ENCODE results near the gene C14orf132.

The C14orf132 gene

DNA sequence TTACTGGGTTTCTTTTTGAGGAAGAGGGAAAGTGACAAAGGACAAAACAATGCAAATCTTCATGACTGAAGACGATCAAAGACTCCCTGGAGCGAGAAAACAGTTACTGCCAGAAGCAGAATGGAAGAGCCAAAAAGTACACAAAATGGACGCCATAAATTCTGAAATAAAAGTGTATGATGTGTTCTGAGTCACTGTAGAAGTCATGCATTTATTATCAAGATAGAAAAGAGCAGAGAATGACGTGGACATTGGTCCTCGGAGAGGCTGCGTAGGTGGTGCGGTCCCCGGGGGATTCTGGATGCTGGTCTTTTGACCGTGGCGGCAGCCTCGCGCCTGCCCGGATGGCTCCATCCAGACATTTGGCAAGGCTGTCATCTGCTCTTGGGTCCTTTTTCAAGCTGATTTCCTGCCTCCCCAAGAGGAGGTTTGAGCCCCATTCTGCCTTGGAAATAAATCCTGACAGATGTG is 52.8 kb downstream of the C14orf132 start:
- in situ Hi-C loops (cut with MboI; ENCODE audit: low pct_unique_long_range_greater_than_20kb, low sequenced_read_pairs, unreplicated experiment), result no loop called here
- TF ChIP-seq, protein P1, sequence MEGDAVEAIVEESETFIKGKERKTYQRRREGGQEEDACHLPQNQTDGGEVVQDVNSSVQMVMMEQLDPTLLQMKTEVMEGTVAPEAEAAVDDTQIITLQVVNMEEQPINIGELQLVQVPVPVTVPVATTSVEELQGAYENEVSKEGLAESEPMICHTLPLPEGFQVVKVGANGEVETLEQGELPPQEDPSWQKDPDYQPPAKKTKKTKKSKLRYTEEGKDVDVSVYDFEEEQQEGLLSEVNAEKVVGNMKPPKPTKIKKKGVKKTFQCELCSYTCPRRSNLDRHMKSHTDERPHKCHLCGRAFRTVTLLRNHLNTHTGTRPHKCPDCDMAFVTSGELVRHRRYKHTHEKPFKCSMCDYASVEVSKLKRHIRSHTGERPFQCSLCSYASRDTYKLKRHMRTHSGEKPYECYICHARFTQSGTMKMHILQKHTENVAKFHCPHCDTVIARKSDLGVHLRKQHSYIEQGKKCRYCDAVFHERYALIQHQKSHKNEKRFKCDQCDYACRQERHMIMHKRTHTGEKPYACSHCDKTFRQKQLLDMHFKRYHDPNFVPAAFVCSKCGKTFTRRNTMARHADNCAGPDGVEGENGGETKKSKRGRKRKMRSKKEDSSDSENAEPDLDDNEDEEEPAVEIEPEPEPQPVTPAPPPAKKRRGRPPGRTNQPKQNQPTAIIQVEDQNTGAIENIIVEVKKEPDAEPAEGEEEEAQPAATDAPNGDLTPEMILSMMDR (IDR thresholded peaks at IDR 0.05; ENCODE audit: extremely low read depth, insufficient read depth, missing control alignments), result no peak
- no peak for DNase-seq (ENCODE audit: low spot score)

DNA sequence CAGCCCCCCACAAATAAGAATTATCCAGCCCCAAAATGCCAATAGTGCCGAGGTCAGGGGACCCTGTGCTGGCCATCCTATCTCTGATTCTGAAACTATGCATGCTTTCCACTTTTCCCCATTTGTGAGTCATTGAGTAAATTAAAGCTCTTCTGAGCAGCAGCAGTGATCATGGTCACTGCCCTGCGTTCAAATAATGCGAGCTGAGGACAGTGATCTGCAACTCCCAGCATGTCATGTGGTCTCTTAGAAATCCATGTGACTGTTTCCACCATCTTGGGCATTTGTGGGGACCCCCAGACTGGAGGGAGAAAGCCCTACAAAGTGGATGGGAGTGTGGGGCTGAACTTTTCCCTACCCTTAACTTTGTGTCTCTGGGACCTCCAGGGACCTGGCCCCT is 53.8 kb downstream of the C14orf132 start:
- in situ Hi-C loops (cut with MboI; ENCODE audit: low pct_unique_long_range_greater_than_20kb, low sequenced_read_pairs, unreplicated experiment), result no loop called here
- TF ChIP-seq, protein P1 (IDR thresholded peaks at IDR 0.05; ENCODE audit: extremely low read depth, insufficient read depth, missing control alignments), result no peak
- no peak for DNase-seq (ENCODE audit: low spot score)

DNA sequence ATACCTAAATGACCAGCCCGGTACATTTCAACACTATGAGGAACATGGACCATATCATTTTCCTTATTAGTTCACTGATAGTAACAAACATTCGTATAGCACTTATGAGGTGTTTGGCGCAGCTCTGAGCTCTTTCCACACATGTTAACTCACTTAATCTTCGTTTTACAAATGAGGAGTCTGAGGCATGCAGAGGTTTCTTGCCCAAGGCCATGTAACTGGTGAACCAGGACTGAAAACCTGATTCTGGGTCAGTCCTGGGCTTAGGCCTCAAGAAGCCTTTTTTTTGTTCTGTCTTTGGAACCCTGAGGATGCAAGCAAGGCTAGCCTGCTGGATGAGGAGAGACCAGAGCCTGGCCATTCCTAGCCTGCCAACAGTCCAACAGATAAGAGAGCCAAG is 55.0 kb downstream of the C14orf132 start:
- in situ Hi-C loops (cut with MboI; ENCODE audit: low pct_unique_long_range_greater_than_20kb, low sequenced_read_pairs, unreplicated experiment), result no loop called here
- DNase-seq (ENCODE audit: low spot score), result no peak
- TF ChIP-seq, protein P1 (IDR thresholded peaks at IDR 0.05; ENCODE audit: extremely low read depth, insufficient read depth, missing control alignments), result no peak

DNA sequence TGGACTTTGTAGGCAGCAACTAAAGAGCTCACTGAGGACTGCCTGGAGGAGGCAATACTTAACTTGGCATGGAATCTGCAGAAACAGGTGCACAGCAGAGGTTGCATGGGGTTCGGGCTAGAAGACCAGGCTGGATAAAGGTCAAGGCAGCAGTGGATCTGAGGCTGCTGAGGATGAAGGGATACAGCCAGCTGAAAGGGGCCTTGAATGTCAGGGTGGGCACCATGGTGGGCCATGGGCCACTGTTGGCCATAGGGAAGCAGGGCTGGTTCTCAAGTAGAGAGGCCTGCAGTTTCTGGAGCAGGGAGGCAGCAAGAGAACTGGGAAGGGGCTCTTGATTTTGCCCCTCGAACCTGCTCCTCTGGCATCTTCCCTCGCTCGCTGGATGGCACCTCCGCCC is 55.5 kb downstream of the C14orf132 start:
- TF ChIP-seq, protein P1 (IDR thresholded peaks at IDR 0.05; ENCODE audit: extremely low read depth, insufficient read depth, missing control alignments), result no peak
- in situ Hi-C loops (cut with MboI; ENCODE audit: low pct_unique_long_range_greater_than_20kb, low sequenced_read_pairs, unreplicated experiment), result no loop called here
- no peak for DNase-seq (ENCODE audit: low spot score)

DNA sequence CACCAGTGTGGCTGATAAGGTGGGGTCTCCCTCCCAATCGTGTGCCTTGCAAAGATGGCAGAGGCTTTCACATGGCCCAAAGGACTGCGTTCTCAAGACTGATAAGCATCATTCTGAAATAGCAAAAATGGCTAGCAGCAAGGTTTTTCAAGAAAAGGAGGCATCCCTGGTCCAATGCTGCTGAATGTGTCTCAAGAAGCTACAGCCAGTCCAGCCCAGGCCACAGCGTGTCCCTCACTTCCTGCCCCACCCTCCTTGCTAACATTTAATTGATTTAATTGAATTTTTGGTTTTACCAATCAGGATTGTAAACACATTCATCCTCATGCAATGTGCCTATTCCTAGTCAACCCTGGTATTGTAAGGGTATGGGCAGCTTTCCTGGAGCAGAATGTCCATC is 55.9 kb downstream of the C14orf132 start:
- in situ Hi-C loops (cut with MboI; ENCODE audit: low pct_unique_long_range_greater_than_20kb, low sequenced_read_pairs, unreplicated experiment), result no loop called here
- DNase-seq (ENCODE audit: low spot score), result no peak
- TF ChIP-seq, protein P1 (IDR thresholded peaks at IDR 0.05; ENCODE audit: extremely low read depth, insufficient read depth, missing control alignments), result no peak

DNA sequence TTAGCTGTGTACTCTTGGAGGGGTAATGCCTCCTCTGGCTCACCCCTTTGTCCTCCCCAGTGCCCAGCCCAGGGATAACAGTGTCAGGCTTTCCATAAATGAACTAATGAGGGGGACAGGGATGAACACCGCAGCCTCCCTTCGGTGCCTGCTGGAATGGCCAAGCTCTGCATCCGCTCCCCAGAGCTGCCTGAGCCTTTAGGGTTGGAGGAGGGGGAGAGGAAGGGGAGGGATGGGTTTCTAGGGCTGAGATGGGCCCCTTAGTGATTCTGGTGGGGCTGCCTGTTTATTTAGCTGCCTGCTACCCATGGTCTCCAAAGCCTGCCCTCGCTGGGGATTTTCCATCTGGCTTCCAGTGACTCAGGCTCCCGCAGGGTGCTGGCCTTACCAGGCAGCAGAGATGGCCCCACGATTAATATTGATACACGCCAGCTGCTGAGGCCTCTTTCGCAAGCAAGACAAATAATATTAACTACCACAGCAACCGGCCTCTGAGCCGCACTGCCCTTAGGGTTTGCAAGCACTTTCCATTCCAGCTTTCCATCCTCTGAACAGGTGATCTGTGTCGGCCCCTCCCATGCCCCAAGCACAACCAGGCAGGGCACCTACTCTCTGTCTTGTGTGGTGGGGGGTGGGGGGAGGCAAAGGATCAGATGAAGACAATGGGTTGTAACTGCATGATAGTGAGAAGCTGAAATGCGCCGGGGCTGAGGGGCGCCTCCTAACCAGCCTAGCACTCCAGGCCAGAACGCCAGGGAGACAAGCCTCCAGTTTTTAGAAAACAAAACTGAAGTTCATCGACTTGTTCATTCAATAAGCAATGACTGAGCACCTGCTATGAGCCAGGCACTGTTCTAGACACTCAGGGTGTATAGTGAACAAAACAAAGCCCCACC is 56.7 kb downstream of the C14orf132 start:
- TF ChIP-seq, protein P1 (IDR thresholded peaks at IDR 0.05; ENCODE audit: extremely low read depth, insufficient read depth, missing control alignments), result no peak
- in situ Hi-C loops (cut with MboI; ENCODE audit: low pct_unique_long_range_greater_than_20kb, low sequenced_read_pairs, unreplicated experiment), result no loop called here
- DNase-seq (ENCODE audit: low spot score), result no peak

Measured in GM13977 (cell line).